ENCODE measurements around the gene MAP2K6. TPM values are rescaled to one million over a fixed set of nuclear protein-coding genes. Genes with fewer than 3 reads are reported as not detected.

Gene MAP2K6
- total RNA-seq, 1 experiment from 2014 or later: 9.6 TPM

DNA sequence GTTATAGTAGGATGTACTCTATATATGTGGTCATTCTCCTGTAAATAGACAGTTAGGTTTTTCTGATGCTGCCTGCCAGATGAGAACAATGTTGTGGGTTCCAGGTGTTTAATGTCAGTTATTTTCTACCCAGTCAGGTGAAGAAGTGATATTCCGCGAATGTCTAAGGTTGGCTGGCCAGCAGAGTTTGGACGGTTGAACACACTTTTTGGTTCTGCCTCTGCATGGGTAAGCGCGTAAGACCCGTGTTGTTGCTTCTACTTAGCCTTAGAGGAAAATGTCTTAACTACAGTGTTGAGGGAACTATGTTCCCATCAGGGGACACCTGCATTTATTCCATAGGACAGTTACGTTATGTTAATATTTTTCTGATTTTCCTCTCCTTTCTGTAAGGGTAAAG lies 162.6 kb downstream of the MAP2K6 start:
- ChIA-PET POLR2A (no interaction called here), CTCF (interaction anchor here (0.9 kb wide), 1 partner anchor 30 kb away, joined by 3 read pairs; no protein-coding TSS in a partner anchor)
- intact Hi-C loops (cut with micrococcal nuclease; ENCODE audit: unreplicated experiment): no loop called here
- H3K27me3 ChIP-seq (replicated peaks; ENCODE audit: control insufficient read depth, insufficient read depth, low read length): no peaks in the 10 kb centered on the region
- H3K4me1 ChIP-seq: no peaks in the 10 kb centered on the region
- Mint-ChIP-seq H3K27me3 (ENCODE audit: insufficient read depth, unreplicated experiment) (peaks cover 11% of the 10 kb centered on the region), H3K4me3 (ENCODE audit: unreplicated experiment) (no peak overlapping the region), H3K4me1 (ENCODE audit: low read depth, unreplicated experiment) (no peaks in the 10 kb centered on the region), H3K36me3 (ENCODE audit: insufficient read depth, unreplicated experiment) (no peaks in the 10 kb centered on the region), H3K9me3 (ENCODE audit: unreplicated experiment) (no peaks in the 10 kb centered on the region), H3K27ac (ENCODE audit: unreplicated experiment) (no peak overlapping the region)
- TF ChIP-seq CTCF (IDR thresholded peaks at IDR 0.05; ENCODE audit: insufficient read depth in 1 of 2, low read depth in 1 of 2, low read length in 1 of 2, severe bottlenecking in 1 of 2, unreplicated experiment in 1 of 2): no peak
- H3K9me3 ChIP-seq: no peaks in the 10 kb centered on the region
- no TSS peak for BruUV-seq (replicated peaks)
- DNase-seq: no peak
- H3K4me3 ChIP-seq (ENCODE audit: low read depth, low read length): no peak overlapping the region
- no peaks in the 10 kb centered on the region for H3K36me3 ChIP-seq (ENCODE audit: control insufficient read depth, insufficient read depth, low read length)

- ChIA-PET CTCF (no interaction called here), POLR2A (no interaction called here)
- no peaks in the 10 kb centered on the region for H3K4me1 ChIP-seq
- no peaks in the 10 kb centered on the region for H3K27me3 ChIP-seq (replicated peaks; ENCODE audit: control insufficient read depth, insufficient read depth, low read length)
- peaks cover 5% of the 10 kb centered on the region for H3K27me3 Mint-ChIP-seq (ENCODE audit: insufficient read depth, unreplicated experiment)
- no peaks in the 10 kb centered on the region for H3K9me3 Mint-ChIP-seq (ENCODE audit: unreplicated experiment)
- no peak overlapping the region for H3K4me3 Mint-ChIP-seq (ENCODE audit: unreplicated experiment)
- H3K36me3 Mint-ChIP-seq (ENCODE audit: insufficient read depth, unreplicated experiment): no peaks in the 10 kb centered on the region
- no peaks in the 10 kb centered on the region for H3K36me3 ChIP-seq (ENCODE audit: control insufficient read depth, insufficient read depth, low read length)
- BruUV-seq (replicated peaks): no TSS peak
- TF ChIP-seq CTCF (IDR thresholded peaks at IDR 0.05; ENCODE audit: insufficient read depth in 1 of 2, low read depth in 1 of 2, low read length in 1 of 2, severe bottlenecking in 1 of 2, unreplicated experiment in 1 of 2): no peak
- intact Hi-C loops (cut with micrococcal nuclease; ENCODE audit: unreplicated experiment): no loop called here
- H3K9me3 ChIP-seq: no peaks in the 10 kb centered on the region
- no peak for DNase-seq
- H3K27ac Mint-ChIP-seq (ENCODE audit: unreplicated experiment): no peak overlapping the region
- no peaks in the 10 kb centered on the region for H3K4me1 Mint-ChIP-seq (ENCODE audit: low read depth, unreplicated experiment)
- no peak overlapping the region for H3K4me3 ChIP-seq (ENCODE audit: low read depth, low read length)
Measured at GRCh38 chr17:69578385-69578936, 164.0 kb downstream of the MAP2K6 start.

GRCh38 chr17:69579961-69580677 lies 165.6 kb downstream of the MAP2K6 start:
- CTCF ChIA-PET: no interaction called here

More at GRCh38 chr17:69579961-69580677, 165.6 kb downstream of the MAP2K6 start:
- Mint-ChIP-seq H3K27me3 (ENCODE audit: insufficient read depth, unreplicated experiment) (peaks cover 5% of the 10 kb centered on the region), H3K9me3 (ENCODE audit: unreplicated experiment) (no peaks in the 10 kb centered on the region), H3K27ac (ENCODE audit: unreplicated experiment) (no peak overlapping the region), H3K4me1 (ENCODE audit: low read depth, unreplicated experiment) (no peaks in the 10 kb centered on the region), H3K4me3 (ENCODE audit: unreplicated experiment) (no peak overlapping the region), H3K36me3 (ENCODE audit: insufficient read depth, unreplicated experiment) (no peaks in the 10 kb centered on the region)
- Histone ChIP-seq H3K36me3 (ENCODE audit: control insufficient read depth, insufficient read depth, low read length) (no peaks in the 10 kb centered on the region), H3K4me1 (no peaks in the 10 kb centered on the region), H3K9me3 (no peaks in the 10 kb centered on the region), H3K4me3 (ENCODE audit: low read depth, low read length) (no peak overlapping the region), H3K27me3 (replicated peaks; ENCODE audit: control insufficient read depth, insufficient read depth, low read length) (no peaks in the 10 kb centered on the region)
- no peak for TF ChIP-seq CTCF (IDR thresholded peaks at IDR 0.05; ENCODE audit: insufficient read depth in 1 of 2, low read depth in 1 of 2, low read length in 1 of 2, severe bottlenecking in 1 of 2, unreplicated experiment in 1 of 2)
- DNase-seq: no peak
- intact Hi-C loops (cut with micrococcal nuclease; ENCODE audit: unreplicated experiment): no loop called here
- no TSS peak for BruUV-seq (replicated peaks)
- POLR2A ChIA-PET: no interaction called here
